GM12891 (cell line): Measurements from ENCODE around the gene G3BP1.
"Not testable (repeated sequence)": the region's sequence is repeated elsewhere in the genome, so short reads cannot be mapped to it uniquely, and the experiment has no call there.

Source experiments
- DNase-seq: peaks from one replicate; pipeline ENCODE4 v3.0.0; 2011; ENCODE audit warnings: low spot score; ENCODE audit not compliant: insufficient read length
- FAIRE-seq: peaks from 2 replicates; lab custom pipeline; 2011; peaks lifted over from hg19 to GRCh38; lab: Jason Lieb, UNC
- PAX5 ChIP-seq: IDR thresholded peaks from 2 replicates; pipeline ENCODE4 v1.6.1; 2011; ENCODE audit warnings: low read length, moderate library complexity, mild to moderate bottlenecking; ENCODE audit not compliant: insufficient read depth, severe bottlenecking
- POLR2A ChIP-seq: IDR thresholded peaks from 2 replicates; pipeline ENCODE4 v1.6.1; 2011; ENCODE audit warnings: low read depth, low read length, control low read depth
- POLR2AphosphoS5 ChIP-seq: IDR thresholded peaks from 2 replicates; pipeline ENCODE4 v1.6.1; 2011; ENCODE audit warnings: low read depth, low read length, control low read depth
- POU2F2 ChIP-seq: IDR thresholded peaks from 2 replicates; pipeline ENCODE4 v1.6.1; 2011; ENCODE audit warnings: low read depth, mild to moderate bottlenecking, control low read depth, low read length, moderate library complexity
- SPI1 ChIP-seq: IDR thresholded peaks from 2 replicates; pipeline ENCODE4 v1.6.1; 2011; ENCODE audit warnings: low read depth, low read length, control low read depth
- TAF1 ChIP-seq: IDR thresholded peaks from 2 replicates; pipeline ENCODE4 v1.6.1; 2011; ENCODE audit warnings: low read depth, low read length, control low read depth

The G3BP1 gene

DNA sequence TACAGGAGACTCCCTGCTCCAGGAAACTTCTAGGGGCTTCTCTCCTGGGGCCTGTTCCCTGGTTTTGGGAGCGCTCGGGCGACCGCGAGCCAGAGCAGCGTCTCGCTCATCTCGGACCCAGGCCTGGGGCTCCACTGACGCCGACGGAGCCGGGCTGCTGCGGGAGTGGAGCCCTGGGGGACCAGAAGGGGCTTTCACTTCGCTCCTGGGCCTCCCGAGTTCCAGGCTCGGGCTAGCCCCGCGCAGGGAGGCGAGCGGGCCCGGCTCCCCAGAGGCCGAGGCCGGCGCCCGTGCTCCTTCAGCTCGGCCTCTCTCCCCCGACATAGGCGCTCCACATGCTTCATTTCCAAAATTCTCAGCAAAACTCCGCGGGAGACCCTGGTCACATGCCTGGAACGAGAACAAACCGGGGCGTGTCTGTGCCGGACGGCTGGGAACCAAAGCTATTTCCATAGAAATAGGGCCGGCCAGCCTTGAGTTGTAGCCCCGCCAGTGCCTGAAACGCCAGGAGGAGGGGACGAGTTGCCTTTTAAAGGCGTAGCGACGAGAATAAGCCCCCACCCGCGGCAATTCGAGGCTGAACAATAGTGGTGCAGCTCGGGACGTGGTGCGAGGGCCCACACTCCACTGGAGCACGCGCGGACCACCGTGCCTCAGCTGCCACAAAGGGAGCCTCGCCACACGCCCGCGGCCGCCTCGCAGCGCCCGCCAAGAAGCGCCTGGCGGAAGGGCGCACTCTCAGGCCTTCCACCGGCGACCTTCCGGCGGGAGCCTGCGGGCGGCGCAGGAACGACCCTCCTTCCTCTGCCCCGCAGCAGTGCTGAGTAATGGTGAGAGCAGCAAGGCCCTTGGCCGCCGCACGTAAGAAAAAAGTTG lies 1.1 kb upstream of the G3BP1 start:
- FAIRE-seq (peak; percentile 26), DNase-seq (peak; percentile 59)
- TF ChIP-seq POLR2AphosphoS5 (no peak; the same call in 1 of the 2 replicates), SPI1 (no peak), TAF1 (no peak), PAX5 (no peak), POLR2A (peak; percentile 50; the same call in 1 of the 2 replicates), POU2F2 (peak; percentile 38; the same call in 1 of the 2 replicates)

DNA sequence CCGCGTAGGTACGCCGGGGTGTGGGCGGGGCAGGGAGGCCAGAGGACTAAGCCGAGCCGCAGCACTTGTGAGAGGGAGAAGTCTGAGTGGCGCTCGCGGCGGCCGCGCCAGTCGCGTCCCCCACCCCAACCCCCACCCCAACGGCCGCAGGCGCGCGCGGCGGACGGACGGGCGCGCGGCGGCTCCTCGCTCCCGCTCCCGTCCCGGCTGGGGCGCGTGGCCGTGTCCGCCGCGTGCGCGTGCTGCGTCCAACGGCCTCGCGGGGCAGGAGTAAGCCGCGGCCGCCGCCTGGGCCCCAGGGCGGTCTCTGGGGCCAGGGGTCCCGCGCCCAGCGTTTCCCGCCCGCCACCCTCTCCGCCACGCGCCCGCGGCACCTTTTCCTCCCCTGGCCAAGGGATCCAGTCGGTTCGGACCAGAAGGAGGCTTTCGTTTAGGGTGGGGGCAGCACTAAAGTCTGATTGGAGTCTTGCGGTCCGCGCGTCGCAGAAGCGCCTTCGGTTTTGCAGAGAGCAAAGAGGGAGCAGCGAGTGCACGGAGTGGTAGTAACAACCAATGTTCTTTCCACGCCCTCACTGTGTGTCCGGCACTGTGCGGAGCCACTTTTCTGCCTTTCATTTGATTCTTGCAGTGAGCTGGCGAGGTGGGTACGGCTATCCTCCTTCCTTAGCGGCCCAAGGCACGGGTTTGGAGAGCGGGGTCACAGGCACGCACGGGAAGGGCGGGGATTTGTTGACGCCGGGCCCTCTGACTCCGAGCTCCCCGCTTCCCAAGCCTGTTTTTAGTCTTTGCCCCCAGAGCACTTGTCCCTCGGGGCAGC lies 483 bp downstream of the G3BP1 start:
- FAIRE-seq (no peak), DNase-seq (no peak)

DNA sequence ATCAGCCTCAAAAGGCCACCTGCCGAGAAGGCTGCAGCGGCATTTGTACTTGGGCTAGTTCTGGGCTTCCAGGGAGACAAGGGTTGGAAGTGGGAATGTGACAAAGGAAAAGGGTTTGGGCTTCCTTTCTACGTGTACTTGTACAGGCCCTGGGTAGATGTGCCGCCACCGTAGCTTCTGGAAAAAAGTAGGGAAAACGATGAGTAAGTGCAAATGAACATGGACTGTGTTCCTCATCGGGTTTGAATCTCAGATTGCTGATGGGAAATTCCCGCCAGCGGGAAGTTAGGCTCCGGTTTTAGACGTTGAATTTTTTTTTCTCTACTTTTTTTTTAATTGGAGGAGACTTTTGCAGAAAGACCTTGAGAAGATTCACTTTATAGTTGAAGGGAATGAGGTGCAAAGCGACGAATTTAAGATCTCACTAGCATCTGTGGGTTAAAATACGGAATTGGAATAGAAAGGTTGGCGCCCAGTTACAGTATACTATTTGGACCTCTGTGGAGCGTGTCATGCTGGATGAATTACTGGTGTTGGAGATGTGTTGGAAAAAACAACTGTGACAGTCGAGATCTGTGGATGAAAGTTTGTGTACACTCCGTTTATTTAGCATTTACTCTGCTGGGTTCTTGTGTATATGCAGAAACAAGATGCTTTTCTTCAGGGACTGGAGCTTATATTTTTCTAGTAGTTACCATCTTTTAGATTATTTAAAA lies 1.2 kb downstream of the G3BP1 start:
- DNase-seq (no peak), FAIRE-seq (peak; percentile 45)
- no peak for TF ChIP-seq PAX5
- 0 out of 2 replicates have a peak, but pooled peaks have one; percentile 4 for TF ChIP-seq POLR2A
- TF ChIP-seq SPI1 = no peak
- 0 out of 2 replicates have a peak, but pooled peaks have one; percentile 5 for TF ChIP-seq POU2F2
- no peak; the same call in 1 of the 2 replicates for TF ChIP-seq POLR2AphosphoS5
- TF ChIP-seq TAF1 = no peak

More for the DNA sequence above, 483 bp downstream of the G3BP1 start:
- TF ChIP-seq TAF1 = no peak; the same call in 1 of the 2 replicates
- peak; percentile 56; the same call in 1 of the 2 replicates for TF ChIP-seq SPI1
- TF ChIP-seq PAX5 = no peak
- TF ChIP-seq POLR2A = 0 out of 2 replicates have a peak, but pooled peaks have one; percentile 27

DNA sequence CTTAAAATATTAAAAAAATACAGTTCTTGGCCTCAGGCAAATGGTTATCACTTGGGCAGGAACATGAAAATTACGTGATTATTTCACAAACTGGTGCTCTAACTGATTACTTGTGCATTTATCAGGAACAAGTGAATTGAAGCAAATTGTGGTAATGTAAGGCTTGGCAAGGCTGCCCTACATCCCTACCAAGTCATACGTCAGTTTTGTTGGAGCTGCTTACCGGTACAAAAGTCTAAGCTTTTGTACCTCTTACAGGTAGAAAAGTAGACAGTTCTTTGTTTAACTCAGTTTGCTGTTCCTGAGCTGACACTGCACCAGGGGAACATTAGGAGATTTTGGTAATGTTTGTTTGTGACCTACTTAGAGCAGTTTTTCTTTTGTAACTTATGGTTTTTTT lies 2.2 kb downstream of the G3BP1 start:
- TF ChIP-seq POLR2AphosphoS5 = no peak
- TF ChIP-seq SPI1 = no peak
- TF ChIP-seq PAX5 = no peak
- DNase-seq (no peak), FAIRE-seq (no peak)

DNA sequence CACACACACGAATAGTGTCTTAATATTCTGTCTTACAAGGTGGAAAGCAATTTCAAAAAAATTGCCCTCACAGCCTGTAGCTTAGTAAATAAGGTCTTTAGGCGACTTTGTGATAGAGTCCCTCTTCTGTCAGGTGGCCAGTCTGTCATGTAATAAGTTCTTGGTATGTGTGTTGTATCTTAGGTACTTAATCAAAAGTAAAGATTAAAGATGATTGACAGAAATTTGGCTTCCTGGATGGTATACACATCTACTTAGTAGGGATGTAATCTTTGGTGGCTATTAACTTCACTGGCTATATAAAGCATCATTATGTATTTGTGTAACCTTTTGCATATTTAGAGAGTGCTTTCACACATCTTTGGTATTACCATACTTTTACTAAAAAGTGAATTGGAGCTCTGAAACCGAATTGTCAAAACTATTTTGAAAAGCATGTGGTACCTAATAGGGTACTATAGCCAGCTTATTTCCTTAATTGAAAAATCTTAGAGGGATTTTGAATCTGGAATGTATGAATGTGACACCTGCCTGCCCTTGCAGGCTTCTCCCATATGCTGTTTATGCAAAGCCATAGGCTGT lies 3.4 kb downstream of the G3BP1 start:
- DNase-seq (no peak), FAIRE-seq (no peak)
- TF ChIP-seq TAF1 = no peak
- no peak for TF ChIP-seq PAX5
- TF ChIP-seq SPI1 = no peak
- TF ChIP-seq POLR2AphosphoS5 = no peak
- no peak for TF ChIP-seq POLR2A
- no peak for TF ChIP-seq POU2F2

DNA sequence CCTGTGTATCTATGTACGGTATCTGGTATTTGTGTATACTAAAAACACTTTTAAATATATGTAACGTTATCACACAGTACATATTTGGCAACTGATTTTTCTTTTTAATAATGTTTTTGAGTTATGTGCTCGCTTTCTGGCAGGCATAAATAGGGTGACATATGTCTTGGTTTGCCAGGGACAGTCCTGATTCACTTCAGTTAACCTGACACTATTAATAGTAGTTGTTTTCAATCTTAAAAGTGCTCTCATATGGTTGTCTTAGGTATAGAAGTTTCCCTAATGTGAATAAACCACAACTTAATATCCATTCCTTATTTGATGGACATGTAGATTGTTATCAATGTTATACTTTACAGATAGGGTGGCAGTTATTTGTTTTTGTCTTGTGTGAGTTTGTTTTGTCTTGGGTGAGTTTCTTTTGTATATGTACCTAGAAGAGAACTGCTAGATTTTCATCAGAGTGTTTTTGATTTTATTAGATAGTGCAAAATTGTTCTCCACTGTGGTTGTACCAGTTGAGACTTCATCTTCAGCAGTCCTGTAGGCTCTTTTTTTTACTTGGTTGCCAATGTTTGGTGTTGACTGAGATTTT lies 7.9 kb downstream of the G3BP1 start:
- FAIRE-seq (no peak), DNase-seq (no peak)
- TF ChIP-seq POLR2AphosphoS5 = no peak
- no peak for TF ChIP-seq POU2F2
- TF ChIP-seq SPI1 = no peak
- no peak for TF ChIP-seq PAX5
- no peak for TF ChIP-seq TAF1
- no peak for TF ChIP-seq POLR2A

DNA sequence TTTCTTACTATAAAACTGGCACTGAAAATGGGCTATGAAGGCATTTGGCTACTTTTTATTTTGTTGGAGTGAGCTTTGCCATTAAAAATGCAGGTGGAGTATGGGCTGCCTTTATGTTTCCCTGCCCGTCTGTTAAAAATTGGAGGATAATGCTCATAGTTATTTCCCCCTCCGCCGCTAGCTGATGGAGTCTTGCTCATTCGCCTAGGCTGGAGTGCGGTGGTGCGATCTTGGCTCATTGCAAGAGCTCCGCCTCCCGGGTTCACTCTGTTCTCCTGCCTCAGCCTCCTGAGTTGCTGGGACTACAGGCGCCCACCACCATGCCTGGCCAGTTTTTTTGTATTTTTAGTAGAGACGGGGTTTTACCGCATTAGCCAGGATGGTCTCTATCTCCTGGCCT lies 8.6 kb downstream of the G3BP1 start:
- DNase-seq = no peak
- no peak for FAIRE-seq
- TF ChIP-seq PAX5 = no peak

DNA sequence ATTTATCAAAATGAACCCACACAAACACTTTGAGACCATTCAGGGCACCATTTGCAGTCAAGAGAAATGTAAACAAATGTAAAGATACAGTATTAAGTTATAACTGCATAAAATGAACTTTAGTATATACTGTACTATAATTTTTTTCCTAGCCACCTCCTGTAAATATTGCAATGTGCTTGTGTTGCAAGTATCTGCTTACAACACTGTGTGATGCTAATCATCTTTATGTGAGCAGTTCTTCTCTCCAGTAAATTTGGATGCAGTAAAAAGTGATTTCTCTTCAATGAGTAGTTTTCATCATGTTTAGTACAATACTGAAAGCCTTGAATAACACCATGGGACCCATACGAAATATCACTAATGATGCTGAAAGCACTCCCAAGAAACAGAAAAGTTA lies 9.4 kb downstream of the G3BP1 start:
- TF ChIP-seq TAF1 (no peak), POLR2AphosphoS5 (no peak), POLR2A (no peak), PAX5 (no peak), SPI1 (no peak), POU2F2 (no peak)
- no peak for FAIRE-seq
- DNase-seq = no peak

DNA sequence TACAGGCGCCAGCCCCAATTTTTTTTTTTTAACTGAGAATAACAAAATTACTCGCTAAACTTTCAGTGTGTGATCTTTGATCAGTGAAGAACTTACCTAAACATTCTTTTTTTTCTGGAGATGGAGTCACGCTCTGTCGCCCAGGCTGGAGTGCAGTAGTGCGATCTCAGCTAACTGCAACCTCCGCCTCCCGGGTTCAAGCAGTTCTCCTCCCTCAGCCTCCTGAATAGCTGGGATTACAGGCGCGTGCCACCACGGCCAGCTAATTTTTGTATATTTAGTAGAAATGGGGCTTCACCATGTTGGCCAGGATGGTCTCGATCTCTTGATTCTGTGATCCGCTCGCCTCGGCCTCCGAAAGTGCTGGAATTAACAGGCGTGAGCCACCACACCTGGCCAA lies 11.9 kb downstream of the G3BP1 start:
- not testable (repeated sequence) for DNase-seq, FAIRE-seq
